SHP77 treated with DMSO at 0.1 percent for 48 hours (cell line): Measurements from ENCODE around the gene NFS1.
"Not testable (repeated sequence)": the region's sequence is repeated elsewhere in the genome, so short reads cannot be mapped to it uniquely, and the experiment has no call there.

Source experiments
- DNase-seq: peaks from one replicate; lab custom pipeline; 2025; lab: John Stamatoyannopoulos, UW

NFS1 gene

GRCh38 chr20:35699127-35699956 lies at the start of gene NFS1, which contains the start of gene ROMO1:
Gene NFS1, minus strand, starts transcription at chr20:35699352. Its CDS starts 64 bp downstream, at chr20:35699288.
Gene ROMO1, plus strand, starts transcription at chr20:35699405. Its CDS starts 228 bp downstream, at chr20:35699633.
- DNase-seq = peak; percentile 54

- not testable (repeated sequence) for DNase-seq
Measured at GRCh38 chr20:35744492-35744841, 45.3 kb upstream of the NFS1 start.

GRCh38 chr20:35743693-35744491 lies 44.7 kb upstream of the NFS1 start:
- DNase-seq = peak; percentile 14

- peak; percentile 11 for DNase-seq
Measured at GRCh38 chr20:35742741-35743523, 43.8 kb upstream of the NFS1 start.

- DNase-seq = peak; percentile 99
Measured at GRCh38 chr20:35741892-35742740, 43.0 kb upstream of the NFS1 start, which contains the start of gene RBM39. Gene RBM39, minus strand, starts transcription at chr20:35742260. Its CDS starts 1,386 bp downstream, at chr20:35740874.

- DNase-seq = no peak
Measured at GRCh38 chr20:35739294-35740163, 40.4 kb upstream of the NFS1 start.

- DNase-seq = no peak
Measured at GRCh38 chr20:35738410-35739179, 39.4 kb upstream of the NFS1 start.

- DNase-seq = no peak
Measured at GRCh38 chr20:35737865-35738333, 38.7 kb upstream of the NFS1 start.

- DNase-seq = no peak
Measured at GRCh38 chr20:35735826-35736470, 36.8 kb upstream of the NFS1 start.

- DNase-seq = no peak
Measured at GRCh38 chr20:35734777-35735649, 35.9 kb upstream of the NFS1 start.

GRCh38 chr20:35734374-35734773 lies 35.2 kb upstream of the NFS1 start:
- no peak for DNase-seq

- DNase-seq = no peak
Measured at GRCh38 chr20:35732644-35732982, 33.5 kb upstream of the NFS1 start.

- no peak for DNase-seq
Measured at GRCh38 chr20:35731862-35732643, 32.9 kb upstream of the NFS1 start.

- DNase-seq = no peak
Measured at GRCh38 chr20:35731469-35731788, 32.3 kb upstream of the NFS1 start.

GRCh38 chr20:35730583-35731468 lies 31.7 kb upstream of the NFS1 start:
- DNase-seq = no peak
